K562 treated with DMSO at 1 percent for 4 hours (cell line): Measurements from ENCODE around the gene MNX1. TPM values are rescaled to one million over a fixed set of nuclear protein-coding genes. Genes with fewer than 3 reads are reported as not detected.

Experiments
- total RNA-seq: library from RNA; unstranded; fragments of 300-600 nt; gene quantifications from 2 replicates; pipeline ENCODE4 v1.2.3, GENCODE V29; 2022; ENCODE audit not compliant: insufficient read depth

MNX1 gene
- total RNA-seq = 4.6 and 10.0 TPM in 2 replicates

GRCh38 chr7:157010588-157011332, at the start of gene MNX1:
TSS of gene MNX1 (minus strand) at chr7:157010663. CDS start at chr7:157010350, 313 bp downstream.

Other genes with a start within 250 kb of the MNX1 start
- 19.0 and 24.5 TPM in 2 replicates for gene LMBR1, start 117.5 kb downstream of the MNX1 start, total RNA-seq
- 7.3 and 10.0 TPM in 2 replicates for gene NOM1, start 61.0 kb downstream of the MNX1 start, total RNA-seq
- 41.0 and 49.3 TPM in 2 replicates for gene UBE3C, start 128.3 kb upstream of the MNX1 start, total RNA-seq